NCI-H748 treated with DMSO at 0.1 percent for 48 hours (cell line): ENCODE data around the gene PTPRCAP.
"Not testable (repeated sequence)": the region's sequence is repeated elsewhere in the genome, so short reads cannot be mapped to it uniquely, and the experiment has no call there.

ENCODE experiments used
- DNase-seq: peaks from one replicate; lab custom pipeline; 2025; lab: John Stamatoyannopoulos, UW

Gene PTPRCAP

GRCh38 chr11:67409261-67409666 is 28.2 kb downstream of the PTPRCAP start:
- no peak for DNase-seq

- no peak for DNase-seq
Observed at GRCh38 chr11:67408437-67409200, 28.9 kb downstream of the PTPRCAP start.

GRCh38 chr11:67407688-67408163 is 29.8 kb downstream of the PTPRCAP start:
- no peak for DNase-seq

GRCh38 chr11:67406969-67407687 is 30.4 kb downstream of the PTPRCAP start:
- no peak for DNase-seq

- no peak for DNase-seq
Observed at GRCh38 chr11:67406420-67406968, 31.0 kb downstream of the PTPRCAP start.

- DNase-seq: no peak
Observed at GRCh38 chr11:67405688-67406339, 31.7 kb downstream of the PTPRCAP start.

GRCh38 chr11:67405196-67405567 is 32.3 kb downstream of the PTPRCAP start:
- DNase-seq: no peak

GRCh38 chr11:67404515-67405195 is 32.8 kb downstream of the PTPRCAP start:
- no peak for DNase-seq

GRCh38 chr11:67403085-67403484 is 34.4 kb downstream of the PTPRCAP start:
- not testable (repeated sequence) for DNase-seq

- not testable (repeated sequence) for DNase-seq
Observed at GRCh38 chr11:67402192-67402839, 35.2 kb downstream of the PTPRCAP start.

GRCh38 chr11:67401495-67402191 is 35.8 kb downstream of the PTPRCAP start, which contains the start of gene PPP1CA:
TSS of gene PPP1CA (minus strand) at chr11:67401858. CDS start at chr11:67401782, 76 bp downstream.
- peak; percentile 68 for DNase-seq

- DNase-seq: no peak
Observed at GRCh38 chr11:67400942-67401494, 36.5 kb downstream of the PTPRCAP start.

GRCh38 chr11:67400251-67400941 is 37.1 kb downstream of the PTPRCAP start:
- DNase-seq: no peak

- no peak for DNase-seq
Observed at GRCh38 chr11:67398661-67399563, 38.6 kb downstream of the PTPRCAP start.

GRCh38 chr11:67397986-67398660 is 39.4 kb downstream of the PTPRCAP start:
- DNase-seq: no peak

GRCh38 chr11:67397536-67397935 is 39.9 kb downstream of the PTPRCAP start:
- DNase-seq: no peak

- no peak for DNase-seq
Observed at GRCh38 chr11:67396587-67397389, 40.7 kb downstream of the PTPRCAP start.
